Adrenal gland (tissue), 5 donors: ENCODE measurements around the gene NABP1.

Experiments
- POLR2A ChIP-seq, 2 donors: fragments of 450-650 bp; IDR thresholded peaks; one replicate each; pipeline ENCODE4 v1.6.1; 2017; ENCODE audit warnings: antibody characterized with exemption in 2 of 2, mild to moderate bottlenecking in 2 of 2, moderate library complexity in 1 of 2
- TF ChIP-seq, protein P1 (sequence below), 6 experiments: fragments of 450-650 bp in 4 of 6; fragments of 200-600 bp in 2 of 6; sonication (generic) in 1 of 6; IDR thresholded peaks; 1 replicate in 5 of 6; 2 replicates in 1 of 6; pipeline versions ENCODE4 v1.5.1 to v1.8.0; 2016 to 2021; ENCODE audit warnings: antibody characterized with exemption in 6 of 6, mild to moderate bottlenecking in 2 of 6, moderate library complexity in 1 of 6
- donor health status: DM: no; HTN: no; CAD: no.

DNA sequence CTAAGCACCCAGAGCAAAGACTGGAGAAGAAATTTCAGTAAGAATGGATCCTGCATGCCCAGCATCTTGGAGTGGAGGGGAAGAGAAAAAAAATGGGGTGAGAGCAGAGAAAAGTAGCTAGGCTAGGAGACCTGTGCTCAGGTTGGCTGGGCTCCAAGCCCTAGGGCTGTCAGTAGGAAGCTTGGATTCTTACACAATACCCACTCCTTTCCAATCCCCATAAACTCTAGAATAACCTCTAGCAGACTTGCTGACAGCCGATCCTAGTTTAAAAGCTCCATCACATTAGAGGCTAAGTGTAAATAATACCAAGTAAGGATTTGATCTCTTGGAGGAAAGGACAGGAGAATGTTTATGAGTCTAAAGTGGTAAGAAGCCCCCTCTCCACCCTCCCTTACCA, 46.2 kb upstream of the NABP1 start:
- TF ChIP-seq, protein P1, sequence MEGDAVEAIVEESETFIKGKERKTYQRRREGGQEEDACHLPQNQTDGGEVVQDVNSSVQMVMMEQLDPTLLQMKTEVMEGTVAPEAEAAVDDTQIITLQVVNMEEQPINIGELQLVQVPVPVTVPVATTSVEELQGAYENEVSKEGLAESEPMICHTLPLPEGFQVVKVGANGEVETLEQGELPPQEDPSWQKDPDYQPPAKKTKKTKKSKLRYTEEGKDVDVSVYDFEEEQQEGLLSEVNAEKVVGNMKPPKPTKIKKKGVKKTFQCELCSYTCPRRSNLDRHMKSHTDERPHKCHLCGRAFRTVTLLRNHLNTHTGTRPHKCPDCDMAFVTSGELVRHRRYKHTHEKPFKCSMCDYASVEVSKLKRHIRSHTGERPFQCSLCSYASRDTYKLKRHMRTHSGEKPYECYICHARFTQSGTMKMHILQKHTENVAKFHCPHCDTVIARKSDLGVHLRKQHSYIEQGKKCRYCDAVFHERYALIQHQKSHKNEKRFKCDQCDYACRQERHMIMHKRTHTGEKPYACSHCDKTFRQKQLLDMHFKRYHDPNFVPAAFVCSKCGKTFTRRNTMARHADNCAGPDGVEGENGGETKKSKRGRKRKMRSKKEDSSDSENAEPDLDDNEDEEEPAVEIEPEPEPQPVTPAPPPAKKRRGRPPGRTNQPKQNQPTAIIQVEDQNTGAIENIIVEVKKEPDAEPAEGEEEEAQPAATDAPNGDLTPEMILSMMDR (IDR thresholded peaks at IDR 0.05), result no peak
- no peak for TF ChIP-seq POLR2A (IDR thresholded peaks at IDR 0.05)
